GM10847 (cell line): ENCODE measurements around the gene QSOX2.

Experiments
- POLR2A ChIP-seq: IDR thresholded peaks from 2 replicates; pipeline ENCODE4 v1.6.1; 2011; ENCODE audit not compliant: insufficient read length; ENCODE audit errors: extremely low read depth

QSOX2 gene

DNA sequence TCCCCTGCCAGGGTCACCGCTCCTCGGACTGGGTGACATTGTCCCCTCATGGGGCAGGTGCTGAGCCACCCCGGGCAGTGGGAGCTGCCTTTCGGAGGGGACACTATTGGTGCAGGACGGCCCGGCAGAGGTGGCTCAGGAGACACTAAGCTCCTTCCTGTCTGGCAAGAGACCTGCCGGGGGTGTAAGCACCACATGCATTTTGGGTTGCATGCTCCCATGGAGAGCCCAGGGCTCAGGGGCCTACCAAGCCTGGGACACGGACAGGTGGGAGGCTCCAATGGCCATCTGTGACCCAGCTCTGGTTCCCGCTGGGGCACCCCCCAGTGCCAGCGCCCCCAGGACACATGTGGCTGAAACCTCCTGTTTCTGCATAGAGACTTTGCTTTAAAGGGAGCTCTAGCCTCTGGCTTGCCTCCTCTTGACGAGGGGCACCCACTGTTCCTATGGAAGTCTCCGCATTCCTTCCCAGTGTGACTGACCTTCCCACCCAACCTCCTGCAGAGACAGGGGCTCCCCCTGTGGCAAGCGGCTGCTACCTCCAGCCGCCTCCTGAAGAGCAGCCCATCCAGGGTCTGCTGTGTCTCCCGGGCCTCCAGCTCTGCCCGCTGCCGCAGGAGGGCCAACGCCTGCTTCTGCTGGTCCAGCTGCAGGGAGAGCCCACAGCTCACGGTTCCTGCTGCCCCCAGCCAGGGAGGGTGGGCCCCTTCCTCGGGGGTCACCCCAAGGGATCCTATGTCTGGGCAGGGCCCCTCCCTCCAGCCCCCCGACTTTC lies 30.2 kb upstream of the QSOX2 start:
- TF ChIP-seq POLR2A: no peak

DNA sequence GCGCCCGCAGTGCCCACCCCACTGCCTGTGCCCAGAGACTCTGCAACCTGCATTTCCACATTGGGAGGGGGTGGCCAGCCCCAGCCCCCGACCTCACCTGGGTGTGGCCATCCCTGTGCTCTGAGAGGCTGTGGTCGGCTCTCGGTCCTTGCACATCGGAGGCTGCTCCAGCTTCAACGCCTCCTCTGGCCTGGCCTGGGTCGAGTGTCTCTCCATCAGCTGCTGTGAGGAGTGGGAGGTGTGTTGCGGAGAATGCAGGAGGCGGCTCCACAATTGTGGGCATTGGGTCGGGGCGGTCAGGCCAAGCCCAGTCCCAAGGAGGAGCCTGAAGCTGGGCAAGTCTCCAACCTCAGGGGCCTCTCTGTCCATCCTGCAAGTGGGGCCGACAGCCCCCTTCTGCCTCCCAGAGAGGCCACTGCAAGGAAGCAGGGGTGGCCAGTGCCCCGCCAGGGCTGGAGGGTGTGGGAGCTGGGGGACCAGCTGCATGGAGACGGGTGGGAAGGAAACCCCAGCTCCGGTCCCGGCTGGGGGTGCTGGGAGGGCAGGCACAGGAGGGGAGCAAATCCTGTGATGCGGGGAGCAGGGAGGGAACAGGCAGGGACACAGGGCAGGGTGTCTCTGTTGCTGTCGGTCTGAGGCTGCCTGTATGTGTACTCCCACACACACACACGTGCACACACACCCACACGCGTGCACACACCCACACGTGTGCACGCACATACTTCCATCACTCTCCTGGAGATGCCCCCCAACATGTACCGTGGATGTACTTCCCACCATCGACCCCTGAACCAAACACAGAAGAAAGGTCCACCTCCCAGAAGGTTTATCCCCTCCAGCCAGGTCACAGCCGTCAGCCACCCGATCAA lies 29.4 kb upstream of the QSOX2 start:
- TF ChIP-seq POLR2A: no peak

DNA sequence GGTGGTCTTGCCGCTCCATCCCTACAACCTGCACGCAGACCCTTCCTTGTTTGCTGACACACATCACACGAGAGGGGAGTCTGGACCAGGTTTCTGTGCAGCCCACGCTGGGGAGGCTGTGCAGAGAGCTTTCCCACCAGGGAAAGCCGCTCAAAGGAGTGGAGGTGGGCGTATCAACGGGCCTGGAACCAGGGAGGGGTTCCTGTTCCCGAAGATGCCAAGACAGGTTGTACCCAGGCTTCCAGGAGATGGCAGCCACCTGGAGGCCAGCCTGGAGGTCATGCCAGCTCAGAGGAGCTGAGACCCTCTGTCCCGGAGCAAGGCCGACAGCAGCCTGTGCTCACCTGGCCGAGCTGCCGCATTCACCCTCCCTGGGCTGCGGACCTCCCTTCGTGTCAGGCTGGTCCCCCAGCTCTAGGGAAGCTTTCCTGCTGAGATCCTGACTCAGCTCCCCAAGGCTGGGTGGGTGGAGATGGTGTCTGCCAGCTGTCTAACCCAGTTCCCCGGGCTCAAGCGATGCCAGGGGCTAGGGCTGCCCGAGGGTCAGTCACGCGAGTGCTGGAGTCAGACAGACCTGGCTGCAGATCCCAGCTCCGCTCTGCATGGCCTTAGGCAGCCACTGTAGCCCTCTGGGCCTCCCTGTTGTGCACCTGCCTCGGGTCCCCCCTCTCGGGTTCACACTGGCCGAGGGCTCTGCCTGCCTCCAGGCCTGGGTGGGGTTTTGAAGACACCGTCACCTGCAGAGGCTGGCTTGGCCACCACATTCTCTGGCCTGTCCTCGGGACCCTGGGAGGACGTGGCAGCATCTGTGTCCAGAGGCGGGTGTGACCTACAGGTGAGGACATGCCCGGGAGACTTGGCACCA lies 28.5 kb upstream of the QSOX2 start:
- TF ChIP-seq POLR2A: no peak

DNA sequence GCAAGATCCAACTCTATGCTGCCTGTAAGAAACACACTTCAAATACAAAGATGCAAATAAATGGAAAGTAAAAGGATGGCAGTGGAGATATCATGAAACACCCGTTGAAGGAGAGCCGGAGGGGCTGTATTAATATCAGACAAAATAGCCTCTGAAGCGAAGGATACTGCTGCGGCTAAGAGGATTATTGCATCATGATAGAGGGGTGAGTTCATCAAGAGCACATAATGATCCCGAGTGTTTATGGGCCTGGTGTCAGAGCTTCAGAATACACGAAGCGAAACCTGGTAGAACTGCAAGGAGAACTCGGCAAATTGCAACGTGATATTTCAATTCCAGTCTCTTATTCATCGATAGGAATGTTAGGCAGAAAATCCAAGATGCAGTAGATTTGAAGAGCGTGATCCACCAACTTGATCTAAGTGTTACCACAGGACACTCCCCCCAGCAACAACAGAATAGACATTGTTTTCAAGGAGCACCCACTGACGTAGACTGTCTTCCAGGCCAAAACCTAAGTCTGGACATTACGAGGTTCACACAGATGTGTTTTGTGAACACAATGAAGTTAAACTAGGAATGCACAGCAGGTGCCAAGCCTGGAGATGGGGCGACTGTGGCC lies 27.7 kb upstream of the QSOX2 start:
- no peak for TF ChIP-seq POLR2A

DNA sequence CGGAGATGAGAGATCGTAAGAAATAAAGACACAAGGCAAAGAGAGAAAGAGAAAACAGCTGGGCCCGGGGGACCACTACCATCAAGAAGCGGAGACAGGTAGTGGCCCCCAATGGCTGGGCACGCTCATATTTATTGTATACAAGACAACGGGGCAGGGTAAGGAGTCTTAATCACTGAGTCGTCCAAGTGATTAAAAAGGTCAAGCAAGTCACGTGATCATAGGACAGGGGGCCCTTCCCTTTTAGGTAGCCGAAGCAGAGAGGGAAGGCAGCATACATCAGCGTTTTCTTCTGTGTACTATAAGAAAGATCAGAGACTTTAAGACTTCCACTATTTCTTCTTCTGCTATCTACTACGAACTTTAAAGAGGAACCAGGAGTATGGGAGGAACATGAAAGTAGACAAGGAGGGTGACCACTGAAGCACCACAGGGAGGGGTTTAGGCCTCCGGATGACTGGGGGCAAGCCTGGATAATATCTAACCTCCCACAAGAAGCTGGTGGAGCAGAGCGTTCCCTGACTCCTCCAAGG lies 24.6 kb upstream of the QSOX2 start:
- no peak for TF ChIP-seq POLR2A

DNA sequence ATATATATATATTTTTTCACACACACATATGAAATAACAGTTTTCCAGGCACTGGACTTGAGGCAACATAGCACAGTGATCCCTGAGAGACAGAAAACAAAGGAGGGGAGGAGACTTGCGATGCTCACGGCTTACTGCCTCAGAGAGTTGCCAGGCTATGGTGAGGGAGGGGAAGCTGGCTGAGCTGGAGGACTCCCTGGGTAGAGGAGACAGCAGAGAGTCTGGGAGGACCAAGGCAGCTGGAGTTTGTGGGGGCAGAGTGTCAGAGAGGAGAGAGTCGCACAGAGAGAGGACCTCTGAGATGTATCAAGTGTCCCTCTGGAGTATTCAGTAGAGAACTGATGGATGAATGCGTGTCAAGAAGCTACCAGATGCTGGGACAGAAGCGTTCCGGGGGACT lies 23.1 kb upstream of the QSOX2 start:
- TF ChIP-seq POLR2A: no peak

DNA sequence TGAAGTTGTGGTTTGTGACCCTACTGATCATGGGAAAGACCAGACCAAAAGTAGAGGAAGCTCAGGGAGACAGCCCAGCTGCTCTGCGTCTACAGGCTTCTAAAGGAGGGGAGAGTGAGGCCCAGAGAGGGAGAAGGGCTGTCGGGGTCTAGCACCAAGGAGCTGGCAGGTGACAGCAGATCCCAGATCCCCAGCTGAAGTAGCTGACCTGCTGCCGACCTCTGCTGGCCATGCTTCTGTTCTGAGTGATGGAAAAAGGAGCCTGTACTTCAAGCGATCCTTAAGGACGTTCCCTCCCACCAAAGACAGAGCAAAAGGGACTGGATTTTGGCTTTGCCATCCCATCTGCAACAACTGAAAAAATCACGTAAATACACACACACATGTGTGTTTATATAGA lies 22.7 kb upstream of the QSOX2 start:
- TF ChIP-seq POLR2A: no peak

DNA sequence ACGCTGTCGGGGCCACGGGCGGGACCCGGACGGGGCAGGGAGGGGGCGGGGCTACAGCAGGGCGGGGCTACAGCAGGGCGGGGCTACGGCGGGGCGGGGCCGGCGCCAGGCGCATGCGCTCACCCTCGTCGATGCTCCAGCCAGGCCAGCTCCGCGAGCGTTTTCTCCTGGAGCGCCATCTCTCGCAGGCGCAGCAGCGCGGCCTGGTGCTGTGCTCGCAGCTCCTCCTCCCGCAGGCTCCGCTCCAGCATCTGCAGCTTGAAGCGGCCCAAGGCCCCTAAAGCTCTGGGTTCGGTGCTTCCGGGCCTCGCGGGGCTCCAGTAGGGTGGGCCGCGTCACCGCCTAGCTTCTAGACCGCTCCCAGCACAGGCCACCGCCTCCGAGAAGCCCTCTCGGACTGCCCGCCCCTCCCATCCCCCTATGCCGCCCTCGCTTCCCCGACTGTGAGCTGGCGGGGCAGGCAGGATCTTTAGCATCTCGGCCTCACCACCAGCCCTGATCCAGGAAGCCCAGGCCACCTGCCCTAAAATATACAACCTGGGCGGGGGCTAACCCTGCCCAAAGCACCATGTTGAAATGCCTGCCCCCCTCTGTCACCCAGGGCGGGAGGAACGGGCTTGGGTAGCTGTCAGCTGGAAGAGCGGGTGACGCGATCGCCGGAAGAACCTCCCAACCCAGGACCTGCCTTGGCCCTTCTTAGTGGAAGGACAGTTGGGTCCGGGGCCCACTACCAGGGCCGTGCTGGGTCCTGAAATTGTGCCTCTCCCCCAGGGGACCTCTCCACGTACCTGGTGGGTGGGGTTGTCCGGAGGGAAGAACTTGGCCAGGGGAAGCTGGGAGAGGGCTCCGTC lies 21.9 kb upstream of the QSOX2 start:
- peak; percentile 70 for TF ChIP-seq POLR2A

DNA sequence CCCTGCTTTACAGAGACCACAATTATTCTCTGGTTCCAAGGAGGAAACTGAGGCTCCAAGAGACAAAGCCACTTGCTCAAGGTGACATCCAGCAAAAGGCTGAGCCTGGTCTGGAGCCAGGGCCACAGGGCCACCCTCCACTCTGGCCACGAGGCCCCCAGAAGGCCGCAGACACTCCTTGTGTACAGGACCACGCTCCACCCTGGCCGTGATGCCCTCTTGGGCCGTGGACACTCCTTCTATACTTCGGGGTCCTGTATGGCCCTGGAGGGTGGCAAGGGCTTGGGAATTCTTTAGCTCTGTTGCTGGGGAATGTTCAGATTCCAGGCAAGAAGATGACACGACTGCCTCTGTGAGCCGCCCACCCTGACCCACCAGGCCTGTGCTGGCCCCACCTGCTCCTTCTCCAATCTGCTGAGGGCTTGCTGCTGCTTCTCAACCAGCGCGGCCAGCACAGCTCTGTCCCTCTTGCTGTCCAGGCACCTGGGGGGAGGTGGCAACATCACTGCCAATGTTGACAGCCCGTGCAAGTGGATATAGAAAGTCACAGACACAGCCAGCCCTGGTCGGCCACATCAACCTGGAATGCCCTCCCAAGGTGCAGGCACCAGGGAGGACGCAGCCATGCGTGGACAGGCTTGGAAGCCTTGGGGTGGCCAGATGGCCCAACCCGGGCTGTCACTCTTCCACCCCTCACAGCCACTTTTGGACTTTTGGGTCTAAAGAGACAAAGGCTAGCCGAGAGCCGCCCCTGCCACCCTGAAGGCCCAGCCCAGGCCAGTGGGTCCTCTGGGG lies 20.1 kb upstream of the QSOX2 start:
- TF ChIP-seq POLR2A: no peak

DNA sequence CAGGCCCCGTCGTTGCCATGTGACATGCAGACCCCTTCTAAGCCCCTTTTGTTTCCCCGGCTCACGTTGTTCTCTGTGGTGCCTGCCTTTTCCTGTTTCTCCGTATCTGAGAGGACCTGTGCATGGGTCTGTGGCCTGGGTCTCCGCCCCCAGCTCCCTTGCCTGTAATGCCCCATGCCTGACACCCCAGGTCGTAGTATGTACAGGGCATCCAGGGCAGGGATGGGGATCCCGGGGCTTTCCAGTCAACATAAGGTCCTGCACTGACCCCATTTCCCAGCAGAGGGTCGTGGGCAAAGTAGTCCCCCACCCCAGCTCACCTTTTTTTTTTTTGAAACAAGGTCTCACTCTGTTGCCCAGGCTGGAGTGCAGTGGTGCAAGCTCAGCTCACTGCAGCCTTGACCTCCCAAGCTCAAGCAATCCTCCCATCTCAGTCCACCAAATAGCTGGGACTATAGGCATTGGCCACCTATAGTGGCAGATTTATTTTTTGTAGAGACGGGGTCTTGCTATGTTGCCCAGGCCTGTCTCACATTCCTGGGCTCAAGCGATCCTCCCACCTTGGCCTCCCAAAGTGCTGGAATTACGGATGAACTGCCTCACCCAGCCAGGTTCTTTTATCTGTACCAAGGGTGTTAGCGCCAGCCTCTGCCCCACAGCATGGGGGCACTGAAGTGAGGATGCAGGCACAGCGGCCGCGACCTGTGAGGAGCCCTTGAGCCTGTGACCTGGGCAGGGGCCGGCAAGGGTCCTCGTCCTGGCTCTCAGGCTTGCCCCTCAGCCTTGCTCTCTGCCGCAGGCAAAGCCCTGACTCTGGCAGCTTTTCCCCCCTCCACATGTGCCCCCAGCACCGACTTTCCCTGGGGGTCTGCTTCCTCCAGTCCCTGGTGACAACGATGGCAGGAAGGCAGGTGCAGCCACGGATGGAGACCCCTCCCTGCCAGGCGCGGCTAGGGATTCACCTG lies 19.1 kb upstream of the QSOX2 start:
- TF ChIP-seq POLR2A: no peak

DNA sequence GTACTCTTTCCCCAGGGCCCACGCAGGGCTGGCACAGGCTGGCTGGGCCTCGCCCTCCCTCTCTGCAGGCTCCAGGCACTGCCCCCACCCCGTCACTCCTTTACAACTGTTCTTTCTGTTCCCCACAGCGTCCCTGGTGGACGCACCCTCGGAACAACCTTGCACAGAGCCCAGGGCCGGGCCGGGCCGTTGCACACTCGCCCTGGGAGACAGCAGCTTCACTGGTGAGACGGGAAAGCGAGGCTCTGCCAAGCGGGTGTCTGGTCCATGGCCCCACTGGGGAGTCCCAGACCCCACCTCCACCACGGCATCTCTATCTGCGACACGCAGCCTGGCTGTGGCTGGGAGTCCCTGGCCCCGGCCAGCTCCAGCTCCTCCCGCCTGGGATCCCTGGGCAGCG lies 18.4 kb upstream of the QSOX2 start:
- TF ChIP-seq POLR2A: no peak

DNA sequence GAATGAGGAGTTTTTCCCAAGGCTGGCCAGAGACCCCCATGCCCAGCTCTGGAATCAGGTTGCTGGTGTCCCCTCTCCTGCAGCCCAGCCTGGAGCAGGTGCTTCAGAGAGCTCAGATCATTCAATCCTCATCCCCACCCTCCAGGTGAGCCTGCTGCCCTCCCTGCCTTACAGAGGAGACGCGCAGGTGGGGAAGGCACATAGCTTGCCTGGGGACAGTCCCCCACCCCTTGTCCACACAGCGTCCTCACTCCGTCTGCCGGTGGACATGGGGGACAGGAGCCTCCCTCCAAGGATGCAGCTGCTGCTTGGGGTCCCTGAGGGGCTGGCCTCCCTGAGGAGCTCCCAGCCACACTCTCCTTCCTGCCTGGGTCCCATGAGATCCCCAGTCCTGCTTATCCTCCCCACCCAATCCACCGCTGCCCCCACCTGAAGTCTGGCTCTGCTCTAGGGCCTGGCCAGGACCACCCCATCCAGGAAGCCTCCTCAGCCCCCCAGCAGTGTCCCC lies 17.1 kb upstream of the QSOX2 start:
- TF ChIP-seq POLR2A: no peak
